Stimulated activated naive CD4-positive, alpha-beta T cell (primary cell): ENCODE measurements around the gene AUTS2.

ENCODE experiments used
- DNase-seq, 6 experiments: peaks; one replicate each; lab custom pipeline; 2025; lab: John Stamatoyannopoulos, UW

Gene AUTS2

GRCh38 chr7:70777251-70777650 is 1179.0 kb downstream of the AUTS2 start:
- DNase-seq = no peak

DNA sequence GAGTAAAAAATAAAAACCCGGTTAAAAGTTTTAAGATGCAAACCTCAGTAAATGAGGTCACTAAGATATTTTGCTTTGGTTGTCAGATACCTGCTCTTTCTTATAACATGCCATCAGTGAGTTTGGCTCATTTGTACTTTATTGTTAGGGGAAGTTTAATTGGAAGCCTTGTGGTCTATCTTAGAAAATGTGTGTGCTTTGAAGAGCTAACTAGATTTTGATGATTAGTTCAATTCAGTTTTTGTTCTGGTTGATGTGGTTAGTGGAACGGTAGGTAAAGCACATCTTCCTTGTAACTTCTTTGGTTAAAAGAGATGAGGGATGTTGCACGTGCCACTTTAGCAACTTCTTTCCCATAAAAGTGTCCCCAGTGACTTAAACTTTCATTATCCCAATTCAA is 1180.3 kb downstream of the AUTS2 start:
- no peak for DNase-seq

GRCh38 chr7:70779321-70779720 is 1181.0 kb downstream of the AUTS2 start:
- no peak for DNase-seq

GRCh38 chr7:70781922-70782311 is 1183.6 kb downstream of the AUTS2 start:
- no peak for DNase-seq

DNA sequence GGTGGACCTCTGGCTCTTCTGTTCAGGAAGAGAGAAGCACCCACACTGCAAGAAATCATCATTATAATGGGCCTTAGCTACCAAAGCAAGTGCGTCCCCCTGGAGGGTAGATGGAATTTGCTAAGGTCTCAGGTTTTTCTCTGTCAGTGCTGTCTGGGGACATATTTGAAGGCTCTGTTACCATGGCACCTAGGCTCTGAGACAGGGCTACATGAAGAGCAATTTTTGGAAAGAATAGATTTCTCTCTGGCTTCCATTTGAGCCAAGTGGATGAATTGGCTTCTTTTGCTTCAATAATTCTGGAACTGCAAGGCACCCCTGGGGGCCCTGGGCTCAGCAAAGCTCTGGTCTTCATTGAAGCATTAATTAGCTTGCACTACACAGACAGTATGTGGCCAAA is 1184.5 kb downstream of the AUTS2 start:
- DNase-seq = no peak

GRCh38 chr7:70785427-70785826 is 1187.2 kb downstream of the AUTS2 start:
- DNase-seq = no peak

GRCh38 chr7:70786076-70786475 is 1187.8 kb downstream of the AUTS2 start:
- DNase-seq = no peak

- no peak for DNase-seq
Measured at GRCh38 chr7:70787286-70787685, 1189.0 kb downstream of the AUTS2 start.

DNA sequence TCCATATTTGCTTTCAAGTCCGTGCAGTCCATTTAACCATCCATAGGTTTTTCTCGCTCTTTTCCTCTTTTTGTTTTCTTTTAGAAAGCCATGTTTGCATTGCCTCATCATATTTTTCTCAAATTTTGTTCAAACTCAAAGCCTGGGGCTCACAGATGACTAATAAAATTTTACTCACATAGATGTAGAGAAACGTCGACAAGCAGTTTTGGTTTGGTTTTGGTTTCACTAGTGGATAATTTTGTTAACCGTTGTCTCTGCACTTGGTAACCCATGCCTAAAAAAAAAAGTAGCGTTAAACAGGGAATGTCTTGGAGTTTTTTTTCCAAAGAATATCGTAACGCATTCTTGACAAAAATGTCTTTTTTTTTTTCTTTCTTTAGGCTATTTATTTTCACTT is 1189.5 kb downstream of the AUTS2 start:
- no peak for DNase-seq

GRCh38 chr7:70788276-70788675 is 1190.0 kb downstream of the AUTS2 start:
- peak in 1 of 6 experiments; percentile 20 for DNase-seq

- DNase-seq = no peak
Measured at GRCh38 chr7:70789481-70790214, 1191.4 kb downstream of the AUTS2 start.

- DNase-seq = no peak
Measured at GRCh38 chr7:70790215-70791073, 1192.2 kb downstream of the AUTS2 start.

- DNase-seq = no peak
Measured at GRCh38 chr7:70791341-70791740, 1193.1 kb downstream of the AUTS2 start.

DNA sequence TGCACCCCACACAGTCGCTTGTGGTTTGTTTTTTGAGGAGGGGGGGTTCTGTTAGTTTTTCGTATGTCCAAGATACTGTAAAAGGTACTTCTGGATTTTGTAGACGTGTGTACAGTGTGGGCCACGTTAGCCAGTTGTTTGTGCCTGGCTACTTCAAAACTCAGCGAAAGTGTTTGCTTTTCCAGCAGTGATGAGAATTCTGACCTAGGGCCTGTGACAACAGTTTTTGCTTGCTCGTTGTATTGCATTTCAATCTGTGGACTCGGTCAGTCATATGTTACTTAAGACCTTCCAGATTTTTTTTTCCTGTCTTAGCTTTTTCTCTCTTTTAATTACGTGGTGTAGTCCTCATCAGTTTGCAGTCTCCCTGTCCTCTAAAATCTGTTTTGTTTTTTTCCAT is 1194.8 kb downstream of the AUTS2 start:
- DNase-seq = no peak

- no peak for DNase-seq
Measured at GRCh38 chr7:70793821-70794220, 1195.5 kb downstream of the AUTS2 start.

DNA sequence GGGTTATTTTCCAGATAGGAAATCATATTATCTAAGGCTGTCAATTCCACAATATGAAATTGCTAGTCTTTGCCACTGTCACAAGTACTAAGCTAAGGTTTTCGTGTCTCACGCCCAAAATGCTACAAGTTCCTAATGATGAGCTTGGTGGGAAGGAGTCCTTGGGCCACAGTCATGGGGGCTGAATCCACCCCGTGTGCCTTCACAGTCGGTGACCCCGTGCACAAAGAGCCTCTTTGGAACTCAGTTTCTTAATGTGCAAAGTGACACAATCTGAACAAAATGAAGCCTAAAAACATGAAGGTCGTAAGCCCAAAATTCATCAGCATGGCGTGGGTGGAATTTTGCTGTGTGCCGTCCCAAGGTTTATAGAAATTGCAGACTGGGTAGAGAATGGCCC is 1196.7 kb downstream of the AUTS2 start:
- no peak for DNase-seq

DNA sequence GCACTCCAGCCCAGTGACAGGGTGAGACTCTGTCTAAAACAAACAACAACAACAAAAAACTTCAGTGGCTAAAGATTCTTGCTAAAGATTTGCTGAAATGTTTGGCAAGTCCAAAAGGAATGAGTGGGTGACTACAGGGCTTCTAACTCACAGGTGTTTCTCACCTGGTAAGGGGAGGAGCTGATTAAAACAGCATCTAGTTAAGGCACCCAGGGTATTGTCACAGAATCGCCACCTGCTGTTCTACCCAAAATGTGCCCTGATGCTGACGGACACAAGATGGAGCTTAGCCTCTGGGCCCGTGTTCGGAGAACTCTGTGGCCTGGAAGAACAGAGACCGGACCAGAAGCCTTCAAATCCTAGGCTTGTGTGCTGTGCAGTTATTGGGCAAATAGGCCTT is 1197.7 kb downstream of the AUTS2 start:
- no peak for DNase-seq

- no peak for DNase-seq
Measured at GRCh38 chr7:70797109-70797514, 1198.8 kb downstream of the AUTS2 start.

- no peak for DNase-seq
Measured at GRCh38 chr7:70799841-70800405, 1201.6 kb downstream of the AUTS2 start.

DNA sequence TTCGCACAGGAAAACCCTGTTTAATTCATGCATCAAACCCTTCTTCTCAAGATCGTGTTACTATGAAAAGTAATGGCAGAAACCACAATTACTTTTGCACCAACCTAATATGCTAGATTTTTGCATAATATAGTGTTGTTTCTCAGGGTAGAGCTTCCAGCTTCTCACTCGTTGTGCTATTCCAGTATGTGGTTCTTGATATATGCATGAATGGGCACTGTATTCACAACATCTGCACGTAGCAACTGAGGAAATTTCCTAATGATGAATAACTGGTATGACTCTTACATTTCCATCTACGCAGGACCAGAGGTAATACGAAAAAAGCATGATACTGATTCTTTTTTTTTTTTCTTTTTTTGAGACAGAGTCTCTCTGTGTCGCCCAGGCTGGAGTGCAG is 1207.1 kb downstream of the AUTS2 start:
- DNase-seq = no peak

- DNase-seq = no peak
Measured at GRCh38 chr7:70807650-70808049, 1209.4 kb downstream of the AUTS2 start.

DNA sequence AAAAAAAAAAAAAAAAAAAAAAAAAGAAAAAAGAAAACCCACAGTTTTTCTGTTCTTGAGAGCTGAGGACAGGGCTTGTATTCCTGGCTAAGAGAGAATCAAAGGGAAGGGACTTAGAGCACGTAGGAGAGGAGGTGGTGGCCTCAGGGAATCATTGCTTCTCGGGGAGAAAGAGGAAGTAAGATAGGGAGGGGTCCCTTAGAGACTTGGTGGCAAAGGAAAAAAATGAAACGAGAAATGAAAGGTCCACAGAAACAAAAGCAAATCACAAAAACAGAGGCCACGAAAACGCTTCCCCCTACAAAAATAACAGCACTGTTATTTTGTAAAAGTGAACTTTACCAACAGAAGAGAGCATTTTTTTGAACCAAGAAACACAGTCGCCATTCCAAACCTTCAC is 1210.6 kb downstream of the AUTS2 start:
- DNase-seq = no peak

GRCh38 chr7:70810558-70811139 is 1212.4 kb downstream of the AUTS2 start:
- DNase-seq = no peak
